Thyroid gland (tissue), 4 donors: ENCODE data around the gene ST7L.

Experiments
- CTCF ChIP-seq, 6 experiments: fragments of 200-600 bp in 3 of 6; fragments of 450-650 bp in 3 of 6; sonication (generic) in 3 of 6; IDR thresholded peaks; one replicate each; pipeline ENCODE4 v1.5.1; 2016 to 2019; ENCODE audit warnings: antibody characterized with exemption in 6 of 6, mild to moderate bottlenecking in 2 of 6, inconsistent platforms in 1 of 6, moderate library complexity in 1 of 6
- POLR2A ChIP-seq, 2 donors: fragments of 450-650 bp; IDR thresholded peaks; one replicate each; pipeline ENCODE4 v1.6.1; 2017; ENCODE audit warnings: antibody characterized with exemption in 2 of 2, mild to moderate bottlenecking in 2 of 2, moderate library complexity in 1 of 2

GRCh38 chr1:112575154-112575804 is 43.7 kb downstream of the ST7L start:
- no peak for TF ChIP-seq CTCF (IDR thresholded peaks at IDR 0.05)
- no peak for TF ChIP-seq POLR2A (IDR thresholded peaks at IDR 0.05)
